Skeletal muscle satellite cell (primary cell): ENCODE measurements around the gene UNK.

Experiments used
- H3K27me3 ChIP-seq: 2 replicates; pipeline ENCODE4 v1.7.0; 2013; ENCODE audit warnings: low read length; ENCODE audit not compliant: control insufficient read depth, insufficient read depth
- H3K36me3 ChIP-seq: 2 replicates; pipeline ENCODE4 v1.7.0; 2013; ENCODE audit warnings: mild to moderate bottlenecking, control low read depth, low read length; ENCODE audit not compliant: insufficient read depth
- H3K4me1 ChIP-seq: 2 replicates; pipeline ENCODE4 v1.7.0; 2013; ENCODE audit warnings: low read length; ENCODE audit not compliant: control insufficient read depth, insufficient read depth
- H3K4me2 ChIP-seq: 2 replicates; pipeline ENCODE4 v1.7.0; 2013; ENCODE audit warnings: mild to moderate bottlenecking, low read length
- H3K4me3 ChIP-seq: 2 replicates; pipeline ENCODE4 v1.7.0; 2013; ENCODE audit warnings: low read length
- H3K9ac ChIP-seq: 2 replicates; pipeline ENCODE4 v1.7.0; 2013; ENCODE audit warnings: mild to moderate bottlenecking, low read depth, low read length, moderate library complexity
- H3K9me3 ChIP-seq: replicated peaks from 2 replicates; pipeline ENCODE4 v1.7.0; 2013; ENCODE audit warnings: mild to moderate bottlenecking, control low read depth, low read length

The UNK gene

GRCh38 chr17:75827308-75828075 lies 42.9 kb downstream of the UNK start:
- Histone ChIP-seq H3K36me3 (peaks cover 16% of the 10 kb centered on the region), H3K4me3 (peak overlapping the region; percentile 43), H3K27me3 (no peaks in the 10 kb centered on the region), H3K9ac (peak overlapping the region; percentile 37), H3K4me1 (peaks cover 13% of the 10 kb centered on the region), H3K4me2 (peak overlapping the region; percentile 76), H3K9me3 (no peaks in the 10 kb centered on the region)

- H3K4me1 ChIP-seq = peaks cover 14% of the 10 kb centered on the region
- H3K9ac ChIP-seq = peak overlapping the region; percentile 9
- H3K4me3 ChIP-seq = no peak overlapping the region
- peaks cover 13% of the 10 kb centered on the region for H3K36me3 ChIP-seq
- H3K9me3 ChIP-seq = no peaks in the 10 kb centered on the region
- H3K27me3 ChIP-seq = no peaks in the 10 kb centered on the region
- H3K4me2 ChIP-seq = peak overlapping the region; percentile 76
These were observed 43.4 kb downstream of the UNK start for GRCh38 chr17:75828076-75828400.

- Histone ChIP-seq H3K9ac (no peak overlapping the region), H3K4me3 (no peak overlapping the region), H3K9me3 (no peaks in the 10 kb centered on the region), H3K4me1 (peaks cover 14% of the 10 kb centered on the region), H3K4me2 (no peak overlapping the region), H3K27me3 (no peaks in the 10 kb centered on the region), H3K36me3 (peaks cover 7% of the 10 kb centered on the region)
These were observed 44.1 kb downstream of the UNK start for GRCh38 chr17:75828741-75829140.

GRCh38 chr17:75829747-75830146 lies 45.1 kb downstream of the UNK start:
- H3K4me2 ChIP-seq = no peak overlapping the region
- H3K4me1 ChIP-seq = peaks cover 19% of the 10 kb centered on the region
- H3K4me3 ChIP-seq = no peak overlapping the region
- H3K9ac ChIP-seq = no peak overlapping the region
- peaks cover 3% of the 10 kb centered on the region for H3K36me3 ChIP-seq
- no peaks in the 10 kb centered on the region for H3K9me3 ChIP-seq
- no peaks in the 10 kb centered on the region for H3K27me3 ChIP-seq

DNA sequence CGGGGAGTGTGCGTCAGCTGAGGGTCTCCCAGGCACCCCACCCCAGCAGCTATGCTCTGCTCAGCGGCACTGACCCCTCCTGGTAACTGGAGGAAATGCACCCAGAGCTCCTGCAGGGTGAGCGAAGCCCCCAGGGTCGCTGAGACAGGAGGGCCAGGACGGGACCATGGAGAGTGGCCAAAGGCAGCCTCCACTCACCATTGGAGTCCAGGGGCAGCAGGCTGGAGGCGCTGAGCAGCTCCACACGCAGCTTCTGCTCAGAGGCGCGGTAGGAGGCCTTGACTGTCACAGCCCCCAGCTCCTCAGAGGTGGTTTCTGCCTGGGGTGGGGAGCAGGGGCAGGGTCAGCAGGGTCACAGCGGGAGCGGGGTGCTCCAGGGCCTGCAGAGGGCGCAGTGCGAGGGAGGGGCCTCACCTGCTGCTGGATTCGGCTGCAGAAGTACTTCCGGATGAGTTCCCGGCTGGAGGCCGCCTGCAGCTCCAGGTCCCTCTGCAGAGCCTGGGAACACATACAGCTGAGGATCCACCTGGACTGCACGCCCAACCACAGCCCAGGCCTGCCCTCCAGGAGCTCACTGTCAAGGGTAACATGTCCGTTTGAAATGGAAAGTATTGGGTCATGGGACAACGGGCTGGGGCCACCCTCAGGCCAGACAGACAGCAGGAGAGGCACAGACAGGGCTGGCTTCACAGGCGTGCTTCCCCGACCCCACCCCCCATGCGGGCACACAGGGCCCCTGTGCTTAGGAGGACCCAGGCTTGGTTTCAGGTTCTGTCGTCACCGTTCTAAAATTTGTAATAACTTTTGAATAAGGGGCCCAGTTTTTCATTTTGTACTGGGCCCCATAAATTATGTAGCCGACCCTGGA lies 45.8 kb downstream of the UNK start:
- Histone ChIP-seq H3K4me3 (no peak overlapping the region), H3K9me3 (no peaks in the 10 kb centered on the region), H3K36me3 (peaks cover 3% of the 10 kb centered on the region), H3K9ac (no peak overlapping the region), H3K27me3 (no peaks in the 10 kb centered on the region), H3K4me1 (peaks cover 23% of the 10 kb centered on the region), H3K4me2 (no peak overlapping the region)

- Histone ChIP-seq H3K9me3 (no peaks in the 10 kb centered on the region), H3K4me1 (peaks cover 23% of the 10 kb centered on the region), H3K9ac (no peak overlapping the region), H3K27me3 (peaks cover 3% of the 10 kb centered on the region), H3K4me2 (no peak overlapping the region), H3K36me3 (no peaks in the 10 kb centered on the region), H3K4me3 (no peak overlapping the region)
These were observed 46.5 kb downstream of the UNK start for GRCh38 chr17:75831032-75831571.

DNA sequence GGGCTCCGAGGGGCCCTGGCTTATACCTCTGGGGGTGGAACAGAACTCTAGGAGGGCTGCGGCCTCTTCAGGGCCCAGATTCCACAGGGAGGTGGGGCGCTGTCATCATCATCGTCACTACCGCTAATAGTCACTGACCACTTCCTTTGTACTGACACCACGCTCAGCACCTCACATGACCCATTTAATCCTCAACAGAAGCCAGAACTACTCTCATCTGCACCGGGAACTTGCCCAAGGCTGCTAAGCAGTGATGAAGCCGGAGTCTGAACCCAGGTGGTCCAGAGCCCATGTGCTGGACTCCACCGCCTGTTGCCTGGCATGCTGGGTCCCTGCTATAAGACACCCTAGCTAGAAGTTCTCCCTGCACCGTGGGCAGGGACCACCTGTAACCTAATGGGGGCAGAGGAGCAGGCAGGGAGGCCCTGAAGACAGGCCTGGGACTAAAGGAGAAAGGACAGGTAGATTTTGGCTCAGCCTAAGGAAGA lies 47.6 kb downstream of the UNK start:
- Histone ChIP-seq H3K9me3 (no peaks in the 10 kb centered on the region), H3K27me3 (peaks cover 3% of the 10 kb centered on the region), H3K9ac (no peak overlapping the region), H3K4me2 (no peak overlapping the region), H3K4me1 (peaks cover 22% of the 10 kb centered on the region), H3K36me3 (no peaks in the 10 kb centered on the region), H3K4me3 (no peak overlapping the region)

DNA sequence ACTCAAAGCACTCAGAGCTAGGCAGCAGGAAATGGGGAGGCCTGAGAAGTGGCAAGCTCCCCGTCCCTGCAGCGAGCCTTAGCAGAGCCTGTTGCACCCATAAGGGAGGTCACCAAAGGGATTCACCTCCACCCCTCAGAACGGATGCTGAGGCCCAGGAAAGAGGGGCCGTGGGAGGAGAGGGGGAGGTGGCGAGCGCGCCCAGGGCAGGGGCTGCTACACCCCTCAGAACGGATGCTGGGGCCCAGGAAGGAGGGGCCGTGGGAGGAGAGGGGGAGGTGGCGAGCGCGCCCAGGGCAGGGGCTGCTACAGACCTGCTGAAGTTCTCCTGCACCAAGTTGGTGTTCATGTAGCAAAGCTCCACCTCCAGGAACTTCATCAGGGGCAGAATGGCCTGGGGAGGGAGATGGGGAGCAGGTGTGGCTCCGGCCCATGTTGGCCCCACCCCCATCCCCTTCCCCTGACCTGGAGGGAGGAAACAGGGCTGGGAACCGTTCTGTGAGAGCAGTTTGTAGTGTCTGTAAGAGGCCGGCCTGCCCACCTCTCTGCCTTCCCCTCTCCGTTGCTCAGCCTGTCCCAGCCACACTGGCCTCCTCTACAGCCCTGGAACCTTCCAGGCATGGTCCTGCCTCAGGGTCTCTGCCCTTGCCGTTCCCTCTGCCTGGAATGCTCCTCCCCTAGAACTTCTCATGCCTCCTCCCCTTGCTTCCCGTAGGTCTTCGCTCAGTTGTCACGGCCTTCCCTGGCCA lies 48.2 kb downstream of the UNK start:
- Histone ChIP-seq H3K27me3 (peaks cover 3% of the 10 kb centered on the region), H3K36me3 (no peaks in the 10 kb centered on the region), H3K4me1 (peaks cover 17% of the 10 kb centered on the region), H3K9ac (no peak overlapping the region), H3K4me2 (no peak overlapping the region), H3K4me3 (no peak overlapping the region), H3K9me3 (no peaks in the 10 kb centered on the region)

DNA sequence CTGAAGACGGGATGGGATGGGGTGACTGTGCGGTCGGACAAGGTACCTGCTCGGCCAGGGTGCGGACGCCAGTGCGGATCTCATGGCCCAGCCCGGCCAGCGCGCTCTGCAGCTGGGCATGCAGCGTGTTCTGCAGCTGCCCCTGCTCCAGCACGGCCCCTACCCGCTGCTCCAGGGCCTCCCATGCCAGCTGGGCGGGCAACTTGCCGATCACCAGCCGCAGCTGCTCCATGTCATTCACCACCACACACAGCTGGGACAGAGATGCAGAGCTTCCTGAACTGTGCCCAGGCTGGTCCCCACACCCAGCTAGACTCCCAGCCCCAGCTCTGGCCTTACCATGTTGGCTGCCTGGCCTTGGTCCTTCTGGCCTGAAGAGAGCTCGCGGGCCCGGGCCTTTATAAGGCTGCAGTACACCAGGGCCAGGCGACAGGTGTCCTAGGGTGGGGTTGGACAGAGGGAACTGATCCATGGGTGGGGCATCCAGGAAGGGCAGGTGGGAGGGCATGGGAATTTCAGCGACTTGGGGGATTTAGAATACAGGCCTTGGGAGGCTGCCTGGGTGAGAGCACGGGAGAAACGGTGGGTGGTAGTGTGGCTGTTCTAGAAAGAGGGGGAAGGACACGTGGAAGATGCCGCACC lies 49.8 kb downstream of the UNK start:
- no peaks in the 10 kb centered on the region for H3K36me3 ChIP-seq
- no peaks in the 10 kb centered on the region for H3K9me3 ChIP-seq
- H3K4me2 ChIP-seq = no peak overlapping the region
- peaks cover 14% of the 10 kb centered on the region for H3K4me1 ChIP-seq
- no peak overlapping the region for H3K4me3 ChIP-seq
- no peak overlapping the region for H3K9ac ChIP-seq
- peaks cover 3% of the 10 kb centered on the region for H3K27me3 ChIP-seq

- no peak overlapping the region for H3K4me3 ChIP-seq
- peaks cover 14% of the 10 kb centered on the region for H3K4me1 ChIP-seq
- peak overlapping the region; percentile 15 for H3K4me2 ChIP-seq
- no peaks in the 10 kb centered on the region for H3K9me3 ChIP-seq
- no peak overlapping the region for H3K9ac ChIP-seq
- peaks cover 3% of the 10 kb centered on the region for H3K27me3 ChIP-seq
- no peaks in the 10 kb centered on the region for H3K36me3 ChIP-seq
These were observed 50.5 kb downstream of the UNK start for GRCh38 chr17:75834928-75835653.
